ENCODE results near the gene DTX1.
"Not testable (repeated sequence)": the region's sequence is repeated elsewhere in the genome, so short reads cannot be mapped to it uniquely, and the experiment has no call there.

Gene DTX1

DNA sequence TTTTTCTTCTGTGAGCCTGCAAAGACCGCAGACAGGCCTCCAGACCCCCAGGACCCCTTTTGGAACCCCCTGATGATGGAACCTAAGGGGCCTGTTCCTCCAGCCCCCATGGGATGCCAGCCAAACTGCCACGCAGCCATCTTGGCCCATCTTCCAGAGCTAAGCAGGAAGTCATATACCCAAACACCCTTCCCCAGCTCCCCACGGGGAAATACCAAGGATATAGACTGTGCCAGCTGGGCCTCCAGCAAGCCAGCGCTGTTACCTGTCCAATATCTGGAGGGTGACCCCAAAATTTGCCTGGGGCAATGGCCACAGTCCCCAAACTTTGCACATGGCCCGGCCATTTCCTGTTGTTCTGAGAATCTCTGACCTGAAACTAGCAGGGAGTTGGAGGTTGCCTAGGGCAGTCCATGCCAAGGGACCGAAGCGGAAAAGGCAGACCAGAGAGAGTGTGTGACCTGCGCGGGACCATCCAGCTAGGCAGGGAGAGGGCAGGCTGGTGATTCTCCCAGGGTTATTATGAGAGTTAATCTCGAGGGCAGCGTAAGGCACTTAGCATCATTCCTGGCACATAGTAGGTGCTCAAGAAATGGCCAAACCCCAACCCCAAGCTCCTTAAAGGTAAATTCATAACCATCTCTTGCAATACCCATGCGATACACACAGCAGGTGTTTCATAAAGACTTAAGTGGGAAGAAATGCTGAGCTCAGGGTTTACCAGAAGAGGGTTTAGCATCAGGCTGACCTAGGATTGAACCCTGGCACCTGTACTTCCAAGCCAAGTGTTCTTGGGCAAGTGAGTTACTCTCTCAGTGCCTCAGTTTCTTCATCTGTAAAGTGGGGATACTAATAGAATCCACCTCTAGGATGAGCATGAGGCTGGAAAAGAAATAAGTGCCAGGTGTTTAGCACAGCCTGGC lies 81.6 kb downstream of the DTX1 start:
- DNase-seq = no peak

DNA sequence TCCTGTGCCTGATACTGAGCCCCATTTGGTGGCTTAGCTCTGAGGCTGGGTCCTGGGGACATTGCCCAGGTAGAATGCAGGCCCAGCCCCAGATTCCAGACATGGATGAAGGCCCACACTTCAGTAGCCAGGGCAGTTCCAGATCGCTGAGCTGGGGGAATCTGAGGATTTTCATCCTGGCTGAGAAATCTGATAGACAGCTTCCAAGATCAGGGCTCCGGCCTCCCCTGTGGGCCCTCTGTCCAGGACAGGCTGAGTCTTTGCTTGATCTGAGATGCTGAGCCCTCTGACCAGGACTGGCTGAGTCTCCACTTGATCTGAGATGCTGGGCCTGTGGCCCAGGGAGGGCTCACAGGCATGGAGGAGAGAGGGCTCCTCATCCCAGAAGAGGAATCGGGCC lies 82.3 kb downstream of the DTX1 start:
- DNase-seq = no peak

DNA sequence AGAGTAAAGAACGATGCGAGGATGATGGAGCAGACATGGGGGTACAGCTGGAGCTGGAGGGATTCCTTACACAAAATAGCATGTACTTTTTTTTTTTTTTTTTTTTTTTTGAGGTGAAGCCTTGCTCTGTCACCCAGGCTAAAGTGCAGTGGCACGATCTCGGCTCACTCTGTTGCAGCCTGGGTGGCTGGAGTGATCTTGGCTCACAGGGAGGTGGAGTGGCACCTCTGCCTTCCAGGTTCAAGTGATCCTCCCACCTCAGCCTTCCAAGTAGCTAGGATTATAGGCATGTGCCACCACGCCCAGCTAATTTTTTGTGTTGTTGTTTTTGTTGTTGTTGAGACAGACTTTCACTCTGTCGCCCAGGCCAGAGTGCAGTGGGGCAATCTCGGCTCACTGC lies 84.2 kb downstream of the DTX1 start:
- DNase-seq = no peak

DNA sequence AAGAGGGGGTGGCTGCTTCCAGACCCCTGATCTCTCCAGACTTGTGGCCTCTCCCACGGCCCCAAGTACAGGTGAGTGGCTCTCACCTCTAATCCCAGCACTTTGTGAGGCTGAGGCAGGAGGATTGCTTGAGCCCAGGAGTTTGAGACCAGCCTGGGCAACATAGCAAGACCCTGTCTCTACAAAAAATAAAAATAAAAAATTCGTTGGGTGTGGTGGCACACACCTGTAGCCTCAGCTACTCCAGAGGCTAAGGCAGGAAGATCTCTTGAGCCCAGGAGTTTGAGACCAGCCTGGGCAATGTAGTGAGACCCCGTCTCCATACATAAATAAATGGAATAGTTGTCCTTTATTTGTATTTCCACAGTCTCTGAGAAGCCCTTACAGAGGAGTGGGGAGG lies 85.2 kb downstream of the DTX1 start:
- DNase-seq = not testable (repeated sequence)

DNA sequence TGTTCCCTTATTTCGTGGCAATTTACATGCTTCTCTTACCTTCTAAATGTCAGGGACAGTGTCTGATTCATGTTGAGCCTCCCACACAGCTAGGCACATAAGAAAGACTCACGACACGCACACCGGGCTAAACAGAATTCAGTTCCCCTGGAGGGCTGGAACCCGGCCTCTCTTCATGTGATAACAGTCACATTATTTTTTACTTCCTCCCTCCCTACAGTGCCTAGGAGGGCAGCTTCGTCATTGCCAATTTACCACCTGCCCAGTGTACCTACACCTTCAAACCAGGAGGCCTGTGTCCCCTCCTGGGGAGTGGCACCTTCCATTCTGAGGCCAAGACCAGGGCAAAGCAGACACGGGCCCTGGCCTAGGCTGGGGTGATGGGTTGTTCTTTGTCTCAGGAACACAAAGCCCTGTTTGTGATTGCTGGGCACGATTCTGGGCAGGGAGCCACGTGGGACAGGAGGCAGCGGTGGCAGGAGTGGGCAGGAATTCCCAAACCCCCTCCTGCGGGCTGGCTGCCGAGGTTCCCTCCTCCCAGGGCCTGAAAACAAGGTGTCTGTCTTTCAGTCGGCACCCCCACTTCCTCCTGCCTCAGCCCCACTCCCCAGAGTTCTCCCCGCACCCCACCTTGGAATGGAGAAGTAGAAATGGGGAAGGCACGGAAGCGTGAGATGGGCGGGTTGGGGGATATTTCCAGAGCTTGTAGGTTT lies 85.8 kb downstream of the DTX1 start:
- no peak for DNase-seq

DNA sequence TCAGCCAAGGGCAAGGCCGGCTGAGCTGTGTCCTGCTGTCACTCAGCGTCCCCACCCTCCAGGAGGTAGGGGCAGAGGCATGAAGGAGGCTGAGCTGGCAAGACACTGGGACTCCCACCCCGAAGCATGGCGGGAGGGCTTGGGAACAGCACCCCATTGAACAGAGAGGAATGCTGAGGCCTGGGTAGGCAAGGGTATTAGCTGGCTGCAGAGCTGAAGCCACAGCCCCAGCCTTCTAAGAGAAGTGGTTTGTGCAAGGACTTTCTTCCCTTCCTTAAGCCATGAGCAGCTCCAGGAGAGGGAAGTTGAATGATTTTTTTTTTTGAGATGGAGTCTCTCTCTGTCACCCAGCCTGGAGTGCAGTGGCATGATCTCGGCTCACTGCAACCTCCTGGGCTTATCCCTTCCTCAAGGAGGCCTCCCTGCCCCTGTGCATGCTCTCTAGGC lies 86.4 kb downstream of the DTX1 start:
- DNase-seq = no peak

DNA sequence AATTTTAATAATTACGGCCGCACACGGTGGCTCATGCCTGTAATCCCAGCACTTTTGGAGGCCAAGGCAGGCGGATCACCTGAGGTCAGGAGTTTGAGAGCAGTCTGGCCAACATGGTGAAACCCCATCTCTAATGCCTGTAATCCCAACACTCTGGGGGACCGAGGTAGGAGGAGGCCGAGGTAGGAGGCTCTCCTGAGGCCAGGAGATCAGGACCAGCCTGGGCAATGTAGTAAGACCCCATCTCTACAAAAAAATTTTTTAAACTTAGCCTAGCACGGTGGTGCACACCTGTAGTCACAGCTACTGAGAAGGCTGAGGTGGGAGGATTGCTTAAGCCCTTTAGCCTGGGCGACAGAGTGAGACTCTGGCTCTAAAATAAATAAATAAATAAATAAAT lies 87.4 kb downstream of the DTX1 start:
- DNase-seq = no peak

DNA sequence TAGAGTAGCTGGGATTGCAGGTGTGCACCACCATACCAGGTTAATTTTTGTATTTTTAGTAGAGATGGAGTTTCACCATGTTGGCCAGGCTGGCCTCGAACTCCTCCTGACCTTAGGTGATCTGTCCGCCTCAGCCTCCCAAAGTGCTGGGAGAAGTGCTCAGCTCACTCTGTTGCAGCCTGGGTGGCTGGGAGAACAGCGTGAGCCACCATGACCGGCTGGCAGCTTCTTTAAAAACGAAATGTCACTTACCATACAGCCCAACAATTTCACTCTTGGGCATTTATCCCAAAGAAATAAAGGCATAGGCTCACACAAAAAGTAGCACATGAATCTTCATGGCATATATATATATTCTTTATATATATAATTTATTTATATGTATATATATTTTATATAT lies 88.3 kb downstream of the DTX1 start:
- no peak for DNase-seq

DNA sequence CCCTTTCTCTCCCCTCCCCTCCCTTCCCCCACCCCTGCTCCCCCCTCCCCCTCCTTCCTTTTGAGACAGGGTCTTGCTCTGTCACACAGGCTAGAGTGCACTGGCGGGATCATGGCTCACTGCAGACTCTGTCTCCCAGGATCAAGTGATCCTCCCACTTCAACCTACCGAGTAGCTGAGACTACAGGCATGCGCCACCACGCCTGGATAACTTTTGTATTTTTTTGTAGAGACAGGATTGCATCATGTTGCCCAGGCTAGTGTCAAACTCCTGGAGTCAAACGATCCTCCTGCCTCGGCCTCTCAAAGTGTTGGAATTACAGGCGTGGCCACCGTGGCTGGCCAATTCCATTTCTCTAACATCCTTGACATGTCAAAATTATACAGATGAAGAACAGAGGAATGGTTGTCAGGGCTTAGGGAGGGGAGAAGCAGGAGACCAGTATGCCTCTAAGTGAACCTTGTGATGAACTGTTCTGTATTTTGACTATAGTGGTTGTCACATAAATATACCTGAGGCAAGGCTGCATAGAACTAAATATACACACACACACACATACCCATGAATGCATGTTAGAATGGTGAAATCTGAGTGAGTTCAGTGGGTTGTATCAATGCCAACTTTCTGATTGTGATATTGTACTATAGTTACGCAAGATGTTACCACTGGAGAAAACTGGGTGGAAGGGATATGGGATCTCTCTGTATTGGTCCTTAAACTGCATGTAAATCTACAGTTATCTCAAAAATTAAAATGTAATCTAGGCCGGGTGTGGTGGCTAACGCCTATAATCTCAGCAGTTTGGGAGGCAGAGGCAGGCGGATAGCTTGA lies 89.4 kb downstream of the DTX1 start:
- no peak for DNase-seq

DNA sequence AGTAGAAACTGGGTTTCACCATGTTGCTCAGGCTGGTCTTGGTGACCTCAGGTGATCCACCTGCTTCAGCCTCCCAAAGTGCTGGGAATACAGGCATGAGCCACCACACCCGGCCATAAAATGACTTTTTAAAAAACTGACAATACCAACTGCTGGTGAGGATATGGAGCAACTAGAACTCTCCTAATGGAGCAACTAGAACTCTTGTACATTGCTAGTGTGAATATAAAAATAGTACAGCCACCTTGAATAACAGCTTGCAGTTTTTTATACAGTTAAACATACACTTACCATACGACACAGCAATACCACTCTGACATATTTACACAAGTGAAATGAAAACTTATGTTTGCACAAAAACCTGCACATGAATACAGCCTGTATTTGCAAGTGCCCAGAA lies 90.5 kb downstream of the DTX1 start:
- DNase-seq = no peak
